ENCODE data around the gene GABBR2.

Gene GABBR2

GRCh38 chr9:98365781-98366180 is 343.0 kb downstream of the GABBR2 start:
- in situ Hi-C loops (cut with HindIII; ENCODE audit: low sequenced_read_pairs) = no loop called here
- no peak overlapping the region for H3K4me3 ChIP-seq (ENCODE audit: low read depth, low read length)
- no peak for DNase-seq (ENCODE audit: low read depth)
- TF ChIP-seq CTCF (IDR thresholded peaks at IDR 0.05; ENCODE audit: low read depth, low read length, missing control alignments) = no peak

- in situ Hi-C loops (cut with HindIII; ENCODE audit: low sequenced_read_pairs) = no loop called here
- no peak for DNase-seq (ENCODE audit: low read depth)
- no peak overlapping the region for H3K4me3 ChIP-seq (ENCODE audit: low read depth, low read length)
- peak; percentile 50 for TF ChIP-seq CTCF (IDR thresholded peaks at IDR 0.05; ENCODE audit: low read depth, low read length, missing control alignments)
These were observed 343.5 kb downstream of the GABBR2 start for GRCh38 chr9:98365227-98365669.

- no peak for TF ChIP-seq CTCF (IDR thresholded peaks at IDR 0.05; ENCODE audit: low read depth, low read length, missing control alignments)
- no peak for DNase-seq (ENCODE audit: low read depth)
- no peak overlapping the region for H3K4me3 ChIP-seq (ENCODE audit: low read depth, low read length)
- in situ Hi-C loops (cut with HindIII; ENCODE audit: low sequenced_read_pairs) = no loop called here
These were observed 344.6 kb downstream of the GABBR2 start for GRCh38 chr9:98364086-98364485.

GRCh38 chr9:98363644-98364043 is 345.1 kb downstream of the GABBR2 start:
- in situ Hi-C loops (cut with HindIII; ENCODE audit: low sequenced_read_pairs) = no loop called here

GRCh38 chr9:98362624-98363252 is 346.0 kb downstream of the GABBR2 start:
- TF ChIP-seq CTCF (IDR thresholded peaks at IDR 0.05; ENCODE audit: low read depth, low read length, missing control alignments) = no peak
- DNase-seq (ENCODE audit: low read depth) = no peak
- no peak overlapping the region for H3K4me3 ChIP-seq (ENCODE audit: low read depth, low read length)
- in situ Hi-C loops (cut with HindIII; ENCODE audit: low sequenced_read_pairs) = no loop called here

More at GRCh38 chr9:98363644-98364043, 345.1 kb downstream of the GABBR2 start:
- TF ChIP-seq CTCF (IDR thresholded peaks at IDR 0.05; ENCODE audit: low read depth, low read length, missing control alignments) = no peak
- no peak overlapping the region for H3K4me3 ChIP-seq (ENCODE audit: low read depth, low read length)
- DNase-seq (ENCODE audit: low read depth) = no peak

GRCh38 chr9:98361645-98362044 is 347.1 kb downstream of the GABBR2 start:
- no peak for TF ChIP-seq CTCF (IDR thresholded peaks at IDR 0.05; ENCODE audit: low read depth, low read length, missing control alignments)

More at GRCh38 chr9:98361645-98362044, 347.1 kb downstream of the GABBR2 start:
- H3K4me3 ChIP-seq (ENCODE audit: low read depth, low read length) = no peak overlapping the region
- no peak for DNase-seq (ENCODE audit: low read depth)
- in situ Hi-C loops (cut with HindIII; ENCODE audit: low sequenced_read_pairs) = no loop called here
